OCI-LY7 (cell line): ENCODE data around the gene SEC61B. TPM values are rescaled to one million over a fixed set of nuclear protein-coding genes. Genes with fewer than 3 reads are reported as not detected.

Experiments used
- BruUV-seq: library from RNA; stranded (reverse); fragments of 400-500 nt; replicated peaks from 2 replicates; lab custom pipeline; 2021; lab: Mats Ljungman, UMichigan
- CTCF ChIA-PET: fragments of 300-600 bp; sonication (Branson Sonifier 250); formaldehyde crosslinking; loops from one replicate; lab custom pipeline; 2022; ENCODE audit warnings: antibody characterized with exemption; ENCODE audit not compliant: unreplicated experiment; lab: Charles Lee
- POLR2A ChIA-PET: fragments of 300-600 bp; sonication (Branson Sonifier 250); formaldehyde crosslinking; loops from one replicate; lab custom pipeline; 2022; ENCODE audit warnings: antibody characterized with exemption; lab: Charles Lee
- DNase-seq: peaks from one replicate; pipeline ENCODE4 v3.0.0-alpha.2; 2015; ENCODE audit warnings: low spot score
- H2AFZ ChIP-seq: fragments of 200-600 bp; sonication (generic), shearing (Covaris generic); 2 replicates; pipeline ENCODE4 v1.6.1; 2014; ENCODE audit warnings: mild to moderate bottlenecking, antibody characterized with exemption, low read length, moderate library complexity
- H3K27ac ChIP-seq: fragments of 200-600 bp; sonication (generic); 2 replicates; pipeline ENCODE4 v1.5.1; 2014; ENCODE audit warnings: mixed run types, low read depth, mild to moderate bottlenecking, moderate library complexity, low read length, inconsistent platforms; ENCODE audit not compliant: poor library complexity, severe bottlenecking
- H3K36me3 ChIP-seq: fragments of 200-600 bp; sonication (generic); 2 replicates; pipeline ENCODE4 v1.6.1; 2014; ENCODE audit warnings: mild to moderate bottlenecking, antibody characterized with exemption, low read length, moderate library complexity, mixed read lengths; ENCODE audit not compliant: insufficient read depth
- H3K4me1 ChIP-seq: fragments of 200-600 bp; sonication (generic); 2 replicates; pipeline ENCODE4 v1.5.1; 2014; ENCODE audit warnings: mild to moderate bottlenecking, low read length; ENCODE audit not compliant: insufficient read depth, poor library complexity, severe bottlenecking
- H3K4me2 ChIP-seq: fragments of 200-600 bp; sonication (generic); 2 replicates; pipeline ENCODE4 v1.6.1; 2014; ENCODE audit warnings: mild to moderate bottlenecking, low read length
- H3K4me3 ChIP-seq: fragments of 200-600 bp; sonication (generic); 2 replicates; pipeline ENCODE4 v1.5.1; 2014; ENCODE audit warnings: mild to moderate bottlenecking, low read depth, low read length; ENCODE audit not compliant: poor library complexity, severe bottlenecking
- H3K79me2 ChIP-seq: fragments of 200-600 bp; sonication (generic); 2 replicates; pipeline ENCODE4 v1.6.1; 2016; ENCODE audit warnings: low read depth, mild to moderate bottlenecking, low read length, moderate library complexity, mixed read lengths; ENCODE audit not compliant: insufficient read depth
- H3K9me2 ChIP-seq: fragments of 200-600 bp; sonication (generic); 2 replicates; pipeline ENCODE4 v1.6.1; 2016; ENCODE audit warnings: mild to moderate bottlenecking, low read length, mixed read lengths; ENCODE audit not compliant: insufficient read depth
- H3K9me3 ChIP-seq: fragments of 200-600 bp; sonication (generic); 2 replicates; pipeline ENCODE4 v1.6.1; 2014; ENCODE audit warnings: mild to moderate bottlenecking, mixed run types, low read length, mixed read lengths
- H4K20me1 ChIP-seq: fragments of 200-600 bp; sonication (generic); 2 replicates; pipeline ENCODE4 v1.6.1; 2014; ENCODE audit warnings: mild to moderate bottlenecking, antibody characterized with exemption, low read length, moderate library complexity, mixed read lengths; ENCODE audit not compliant: insufficient read depth
- CTCF ChIP-seq: fragments of 200-600 bp; sonication (generic); conservative IDR thresholded peaks from 2 replicates; pipeline ENCODE4 v1.5.1; 2014; ENCODE audit warnings: mild to moderate bottlenecking, antibody characterized with exemption, low read length, moderate library complexity, mixed read lengths
- EZH2phosphoT487 ChIP-seq: fragments of 200-600 bp; sonication (generic); IDR thresholded peaks from 2 replicates; pipeline ENCODE4 v1.6.1; 2018; ENCODE audit warnings: low read depth, borderline replicate concordance, mild to moderate bottlenecking, mixed run types, antibody characterized with exemption, low read length, moderate library complexity, mixed read lengths
- intact Hi-C: fragments of 100-400 bp; cut with micrococcal nuclease; formaldehyde crosslinking; loops from one replicate; pipeline ENCODE4 v1.10.0; 2022; ENCODE audit not compliant: unreplicated experiment
- total RNA-seq, 2 experiments: library from RNA; depleted of rRNA in 1 of 2; stranded (reverse); fragments of >200 nt in 1 of 2; shearing (Covaris generic) in 1 of 2; gene quantifications; 2 replicates each; pipeline ENCODE4 v1.2.3, GENCODE V29; 2014 to 2022

The SEC61B gene
- total RNA-seq, 2 experiments from 2014 or later = 106 to 279 TPM

- Histone ChIP-seq H3K27ac (peak overlapping the region; percentile 99), H3K4me2 (peak overlapping the region; percentile 87), H3K79me2 (peaks cover 5% of the 10 kb centered on the region; the same call in 1 of the 2 replicates), H3K9me3 (peaks cover 22% of the 10 kb centered on the region), H4K20me1 (no peaks in the 10 kb centered on the region), H2AFZ (peak overlapping the region; percentile 31; the same call in 1 of the 2 replicates), H3K4me1 (peaks cover 88% of the 10 kb centered on the region), H3K4me3 (peak overlapping the region; percentile 50), H3K36me3 (peaks cover 65% of the 10 kb centered on the region), H3K9me2 (no peaks in the 10 kb centered on the region)
- CTCF ChIA-PET = interaction anchor here (2.7 kb wide), 1 partner anchor 13 kb away, joined by 7 read pairs; the partner anchor contains the start of genes ALG2 and SEC61B
- POLR2A ChIA-PET = interaction anchor here (1.0 to 6.1 kb wide), 3 partner anchors 9 to 181 kb away, joined by 3 to 107 read pairs (median 4); partner anchors contain the start of genes ALG2 and SEC61B
- intact Hi-C loops = loop anchor here (5.0 to 10.0 kb wide), 2 partner anchors 113 to 1310 kb away; partner anchors contain the start of gene TRMO
- no peak for DNase-seq
- BruUV-seq = no TSS peak
- no peak for TF ChIP-seq CTCF
- TF ChIP-seq EZH2phosphoT487 = no peak
These were observed 13.0 kb downstream of the SEC61B start for GRCh38 chr9:99235069-99235468.

GRCh38 chr9:99235926-99236634, 14.0 kb downstream of the SEC61B start:
- no TSS peak for BruUV-seq
- DNase-seq = peak; percentile 94
- intact Hi-C loops = loop anchor here (1.0 to 10.0 kb wide), 3 partner anchors 14 to 1311 kb away; partner anchors contain the start of genes SEC61B and TRMO
- Histone ChIP-seq H3K79me2 (peaks cover 5% of the 10 kb centered on the region; the same call in 1 of the 2 replicates), H2AFZ (peak overlapping the region; percentile 31; the same call in 1 of the 2 replicates), H3K9me3 (peaks cover 22% of the 10 kb centered on the region), H3K4me1 (peaks cover 98% of the 10 kb centered on the region), H3K4me2 (peak overlapping the region; percentile 87), H3K9me2 (no peaks in the 10 kb centered on the region), H3K4me3 (peak overlapping the region; percentile 50), H3K36me3 (peaks cover 55% of the 10 kb centered on the region), H3K27ac (peak overlapping the region; percentile 99), H4K20me1 (no peaks in the 10 kb centered on the region)
- TF ChIP-seq CTCF (no peak), EZH2phosphoT487 (no peak)
- POLR2A ChIA-PET = interaction anchor here (0.6 to 6.1 kb wide), 3 partner anchors 9 to 221 kb away, joined by 5 to 107 read pairs (median 5); partner anchors contain the start of genes ALG2 and SEC61B
- CTCF ChIA-PET = interaction anchor here (0.6 kb wide), 1 partner anchor 10 kb away, joined by 3 read pairs; no protein-coding TSS in a partner anchor
